MM.1S (cell line): Measurements from ENCODE around the gene WHAMM.
"Not testable (repeated sequence)": the region's sequence is repeated elsewhere in the genome, so short reads cannot be mapped to it uniquely, and the experiment has no call there.

Experiments used
- EZH2 ChIP-seq: fragments of 300-600 bp; sonication (generic); optimal IDR thresholded peaks from 2 replicates; pipeline ENCODE3; 2017; ENCODE audit warnings: low read depth, mild to moderate bottlenecking, antibody characterized with exemption, low read length, mixed read lengths
- EZH2phosphoT487 ChIP-seq: fragments of 300-600 bp; sonication (generic); IDR thresholded peaks from 2 replicates; pipeline ENCODE4 v1.6.1; 2018; ENCODE audit warnings: antibody characterized with exemption, low read length
- TF ChIP-seq, protein P1 (sequence below): fragments of 300-600 bp; sonication (generic); IDR thresholded peaks from 2 replicates; pipeline ENCODE4 v1.5.1; 2016; ENCODE audit warnings: antibody characterized with exemption, low read length, mixed read lengths

DNA sequence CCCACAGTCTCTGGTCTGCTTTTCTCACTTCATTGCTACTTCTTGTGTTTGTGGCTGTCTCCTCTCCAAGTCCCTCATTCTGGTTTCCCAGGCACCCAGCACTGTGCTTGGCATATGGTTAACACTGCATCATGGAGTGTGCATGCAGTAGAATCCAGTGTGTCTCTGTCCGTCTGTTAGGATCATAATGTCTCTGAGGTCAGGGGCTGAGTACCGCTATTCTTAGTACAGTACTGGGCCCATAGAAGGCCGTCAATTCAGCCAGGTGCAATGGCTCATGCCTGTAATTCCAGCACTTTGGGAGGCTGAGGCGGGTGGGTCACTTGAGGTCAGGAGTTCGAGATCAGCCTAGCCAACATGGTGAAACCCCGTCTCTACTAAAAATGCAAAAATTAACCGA lies 43.2 kb upstream of the WHAMM start:
- TF ChIP-seq, protein P1, sequence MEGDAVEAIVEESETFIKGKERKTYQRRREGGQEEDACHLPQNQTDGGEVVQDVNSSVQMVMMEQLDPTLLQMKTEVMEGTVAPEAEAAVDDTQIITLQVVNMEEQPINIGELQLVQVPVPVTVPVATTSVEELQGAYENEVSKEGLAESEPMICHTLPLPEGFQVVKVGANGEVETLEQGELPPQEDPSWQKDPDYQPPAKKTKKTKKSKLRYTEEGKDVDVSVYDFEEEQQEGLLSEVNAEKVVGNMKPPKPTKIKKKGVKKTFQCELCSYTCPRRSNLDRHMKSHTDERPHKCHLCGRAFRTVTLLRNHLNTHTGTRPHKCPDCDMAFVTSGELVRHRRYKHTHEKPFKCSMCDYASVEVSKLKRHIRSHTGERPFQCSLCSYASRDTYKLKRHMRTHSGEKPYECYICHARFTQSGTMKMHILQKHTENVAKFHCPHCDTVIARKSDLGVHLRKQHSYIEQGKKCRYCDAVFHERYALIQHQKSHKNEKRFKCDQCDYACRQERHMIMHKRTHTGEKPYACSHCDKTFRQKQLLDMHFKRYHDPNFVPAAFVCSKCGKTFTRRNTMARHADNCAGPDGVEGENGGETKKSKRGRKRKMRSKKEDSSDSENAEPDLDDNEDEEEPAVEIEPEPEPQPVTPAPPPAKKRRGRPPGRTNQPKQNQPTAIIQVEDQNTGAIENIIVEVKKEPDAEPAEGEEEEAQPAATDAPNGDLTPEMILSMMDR = not testable (repeated sequence)
- not testable (repeated sequence) for TF ChIP-seq EZH2phosphoT487, EZH2
